ENCODE results near the gene NPSR1. TPM values are rescaled to one million over a fixed set of nuclear protein-coding genes. Genes with fewer than 3 reads are reported as not detected.

The NPSR1 gene
- polyA plus RNA-seq, 1 of the 3 experiments (the other 2 are of a cell fraction): not detected

DNA sequence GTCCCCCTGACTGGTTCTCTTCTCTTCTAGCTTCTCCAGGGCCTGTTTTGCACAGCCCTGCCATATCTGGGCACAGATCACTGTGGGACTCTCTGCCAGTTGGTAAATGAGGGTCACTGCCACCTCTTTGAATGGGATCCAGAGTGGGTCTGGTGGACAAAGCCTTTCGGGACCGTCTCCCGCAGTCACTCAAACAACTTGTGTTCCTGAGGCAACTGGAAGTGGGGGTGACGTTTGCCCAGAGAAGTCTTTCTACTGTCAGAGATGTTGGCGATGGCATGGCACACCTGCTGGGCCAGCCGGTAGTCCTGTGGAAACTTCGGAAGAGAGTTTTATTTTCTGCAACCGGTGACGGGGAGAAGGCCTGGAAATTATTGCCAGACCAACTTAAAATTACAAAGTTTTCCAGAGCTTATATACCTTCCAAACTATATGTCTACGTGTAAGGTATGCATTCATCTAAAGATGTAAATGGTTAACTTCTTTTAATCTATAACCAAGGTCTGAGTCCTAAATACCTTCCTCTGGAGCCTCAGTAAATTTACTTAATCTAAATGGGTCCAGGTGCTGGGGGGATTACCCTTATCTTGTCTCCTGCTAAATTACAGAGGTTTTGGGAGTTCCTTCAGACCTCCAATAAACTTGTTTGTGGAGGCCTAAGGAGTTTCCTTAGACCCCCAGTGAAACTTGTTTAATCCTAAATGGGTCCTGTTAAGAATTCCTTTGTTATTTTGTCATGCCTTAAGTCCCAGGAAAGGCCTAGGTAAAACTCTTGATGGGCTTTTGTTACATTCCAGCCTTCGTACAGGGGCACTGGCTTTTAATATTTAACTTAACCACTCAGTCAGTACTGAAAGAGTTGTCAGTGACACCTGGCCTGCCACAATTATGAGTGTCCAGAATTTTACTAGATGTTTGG is 94.0 kb downstream of the NPSR1 start:
- no peaks in the 10 kb centered on the region for H3K36me3 ChIP-seq (replicated peaks in 1 of 2; ENCODE audit: control insufficient read depth in 1 of 2, insufficient read depth in 2 of 2, low read length in 1 of 2)
- no peak for DNase-seq
- 48% methylated on average over 10 of the region's 11 CpGs for WGBS (ENCODE audit: low lambda C conversion rate)
- H3K79me2 ChIP-seq (ENCODE audit: insufficient read depth): no peaks in the 10 kb centered on the region
- no peak overlapping the region for H3K9ac ChIP-seq
- no peak overlapping the region for H2AFZ ChIP-seq (ENCODE audit: low read depth)
- no peak overlapping the region for H3K4me2 ChIP-seq
- TF ChIP-seq FOSL2 (IDR thresholded peaks at IDR 0.05; ENCODE audit: borderline replicate concordance, low read depth) (no peak), RCOR1 (IDR thresholded peaks at IDR 0.05; ENCODE audit: low read length) (no peak)
- TF ChIP-seq, protein P1, sequence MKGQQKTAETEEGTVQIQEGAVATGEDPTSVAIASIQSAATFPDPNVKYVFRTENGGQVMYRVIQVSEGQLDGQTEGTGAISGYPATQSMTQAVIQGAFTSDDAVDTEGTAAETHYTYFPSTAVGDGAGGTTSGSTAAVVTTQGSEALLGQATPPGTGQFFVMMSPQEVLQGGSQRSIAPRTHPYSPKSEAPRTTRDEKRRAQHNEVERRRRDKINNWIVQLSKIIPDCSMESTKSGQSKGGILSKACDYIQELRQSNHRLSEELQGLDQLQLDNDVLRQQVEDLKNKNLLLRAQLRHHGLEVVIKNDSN (IDR thresholded peaks at IDR 0.05; ENCODE audit: borderline replicate concordance, low read depth): no peak
- TF ChIP-seq, protein P2, sequence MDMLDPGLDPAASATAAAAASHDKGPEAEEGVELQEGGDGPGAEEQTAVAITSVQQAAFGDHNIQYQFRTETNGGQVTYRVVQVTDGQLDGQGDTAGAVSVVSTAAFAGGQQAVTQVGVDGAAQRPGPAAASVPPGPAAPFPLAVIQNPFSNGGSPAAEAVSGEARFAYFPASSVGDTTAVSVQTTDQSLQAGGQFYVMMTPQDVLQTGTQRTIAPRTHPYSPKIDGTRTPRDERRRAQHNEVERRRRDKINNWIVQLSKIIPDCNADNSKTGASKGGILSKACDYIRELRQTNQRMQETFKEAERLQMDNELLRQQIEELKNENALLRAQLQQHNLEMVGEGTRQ (IDR thresholded peaks at IDR 0.05; ENCODE audit: borderline replicate concordance, low read depth, low read length): no peak
- ChIA-PET POLR2A (no interaction called here), CTCF (no interaction called here)
- peaks cover 0 to 11% of the 10 kb centered on the region in 2 experiments; a peak in 2 of 4 replicates for H3K4me1 ChIP-seq (ENCODE audit: control insufficient read depth in 1 of 2, insufficient read depth in 2 of 2, low read depth in 1 of 2, low read length in 1 of 2)
- no peaks in the 10 kb centered on the region for H3K9me3 ChIP-seq
- no peaks in the 10 kb centered on the region for H4K20me1 ChIP-seq (ENCODE audit: insufficient read depth)
- H3F3A ChIP-seq (replicated peaks; ENCODE audit: insufficient read depth): no peaks in the 10 kb centered on the region
- H3K9me2 ChIP-seq: no peaks in the 10 kb centered on the region
- no peaks in the 10 kb centered on the region; the same call in 1 of the 2 replicates for H3K27me3 ChIP-seq (ENCODE audit: insufficient read depth)
- no peak overlapping the region for H3K27ac ChIP-seq (ENCODE audit: low read depth in 2 of 2, low read length in 1 of 2)
- no peak overlapping the region for H3K4me3 ChIP-seq (ENCODE audit: low read depth in 2 of 2, low read length in 1 of 2)

DNA sequence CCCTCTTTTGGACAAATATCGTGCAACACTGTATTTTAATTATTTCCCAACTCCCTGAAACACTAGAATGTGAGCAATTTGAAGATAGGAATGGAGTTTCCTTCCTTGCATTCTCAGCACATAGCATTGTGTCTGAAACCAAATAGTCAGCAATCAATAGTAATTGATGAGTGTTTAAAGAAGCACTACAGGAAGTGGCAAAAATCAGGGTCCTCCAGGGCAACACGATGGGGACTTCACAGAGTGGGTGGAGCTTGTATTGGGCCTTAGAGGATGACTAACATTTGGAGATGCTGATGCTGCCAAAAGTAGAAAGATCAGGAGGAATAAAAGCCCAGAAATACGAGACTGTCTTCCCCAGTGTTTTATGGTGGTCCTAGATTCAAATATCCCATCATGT is 94.9 kb downstream of the NPSR1 start:
- Histone ChIP-seq H3K4me2 (no peak overlapping the region), H3K4me1 (ENCODE audit: control insufficient read depth in 1 of 2, insufficient read depth in 2 of 2, low read depth in 1 of 2, low read length in 1 of 2) (peaks cover 0 to 6% of the 10 kb centered on the region in 2 experiments; a peak in 2 of 4 replicates), H3K9ac (no peak overlapping the region), H3K9me3 (no peaks in the 10 kb centered on the region), H4K20me1 (ENCODE audit: insufficient read depth) (no peaks in the 10 kb centered on the region), H3K9me2 (no peaks in the 10 kb centered on the region), H3K27ac (ENCODE audit: low read depth in 2 of 2, low read length in 1 of 2) (no peak overlapping the region), H2AFZ (ENCODE audit: low read depth) (no peak overlapping the region), H3F3A (replicated peaks; ENCODE audit: insufficient read depth) (no peaks in the 10 kb centered on the region), H3K36me3 (replicated peaks in 1 of 2; ENCODE audit: control insufficient read depth in 1 of 2, insufficient read depth in 2 of 2, low read length in 1 of 2) (no peaks in the 10 kb centered on the region), H3K27me3 (ENCODE audit: insufficient read depth) (no peaks in the 10 kb centered on the region; the same call in 1 of the 2 replicates), H3K79me2 (ENCODE audit: insufficient read depth) (no peaks in the 10 kb centered on the region), H3K4me3 (ENCODE audit: low read depth in 2 of 2, low read length in 1 of 2) (no peak overlapping the region)
- no peak for TF ChIP-seq RXRA (IDR thresholded peaks at IDR 0.05; ENCODE audit: borderline replicate concordance, low read depth)
- TF ChIP-seq, protein P1 (IDR thresholded peaks at IDR 0.05; ENCODE audit: borderline replicate concordance, low read depth): no peak
- TF ChIP-seq, protein P3, sequence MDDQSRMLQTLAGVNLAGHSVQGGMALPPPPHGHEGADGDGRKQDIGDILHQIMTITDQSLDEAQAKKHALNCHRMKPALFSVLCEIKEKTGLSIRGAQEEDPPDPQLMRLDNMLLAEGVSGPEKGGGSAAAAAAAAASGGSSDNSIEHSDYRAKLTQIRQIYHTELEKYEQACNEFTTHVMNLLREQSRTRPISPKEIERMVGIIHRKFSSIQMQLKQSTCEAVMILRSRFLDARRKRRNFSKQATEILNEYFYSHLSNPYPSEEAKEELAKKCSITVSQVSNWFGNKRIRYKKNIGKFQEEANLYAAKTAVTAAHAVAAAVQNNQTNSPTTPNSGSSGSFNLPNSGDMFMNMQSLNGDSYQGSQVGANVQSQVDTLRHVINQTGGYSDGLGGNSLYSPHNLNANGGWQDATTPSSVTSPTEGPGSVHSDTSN (IDR thresholded peaks at IDR 0.05): no peak
- TF ChIP-seq, protein P4, sequence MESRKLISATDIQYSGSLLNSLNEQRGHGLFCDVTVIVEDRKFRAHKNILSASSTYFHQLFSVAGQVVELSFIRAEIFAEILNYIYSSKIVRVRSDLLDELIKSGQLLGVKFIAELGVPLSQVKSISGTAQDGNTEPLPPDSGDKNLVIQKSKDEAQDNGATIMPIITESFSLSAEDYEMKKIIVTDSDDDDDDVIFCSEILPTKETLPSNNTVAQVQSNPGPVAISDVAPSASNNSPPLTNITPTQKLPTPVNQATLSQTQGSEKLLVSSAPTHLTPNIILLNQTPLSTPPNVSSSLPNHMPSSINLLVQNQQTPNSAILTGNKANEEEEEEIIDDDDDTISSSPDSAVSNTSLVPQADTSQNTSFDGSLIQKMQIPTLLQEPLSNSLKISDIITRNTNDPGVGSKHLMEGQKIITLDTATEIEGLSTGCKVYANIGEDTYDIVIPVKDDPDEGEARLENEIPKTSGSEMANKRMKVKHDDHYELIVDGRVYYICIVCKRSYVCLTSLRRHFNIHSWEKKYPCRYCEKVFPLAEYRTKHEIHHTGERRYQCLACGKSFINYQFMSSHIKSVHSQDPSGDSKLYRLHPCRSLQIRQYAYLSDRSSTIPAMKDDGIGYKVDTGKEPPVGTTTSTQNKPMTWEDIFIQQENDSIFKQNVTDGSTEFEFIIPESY (IDR thresholded peaks at IDR 0.05; ENCODE audit: borderline replicate concordance, low read depth): no peak
- no peak for TF ChIP-seq JUND (IDR thresholded peaks at IDR 0.05)
- TF ChIP-seq, protein P2 (IDR thresholded peaks at IDR 0.05; ENCODE audit: borderline replicate concordance, low read depth, low read length): no peak
- TF ChIP-seq RAD21 (IDR thresholded peaks at IDR 0.05; ENCODE audit: low read length): no peak
- TF ChIP-seq FOSL2 (IDR thresholded peaks at IDR 0.05; ENCODE audit: borderline replicate concordance, low read depth): no peak
- no peak for TF ChIP-seq POLR2AphosphoS5 (IDR thresholded peaks at IDR 0.05; ENCODE audit: low read depth, low read length)
- TF ChIP-seq EZH2phosphoT487 (IDR thresholded peaks at IDR 0.05; ENCODE audit: borderline replicate concordance, low read depth): no peak
- no peak for TF ChIP-seq ELF1 (IDR thresholded peaks at IDR 0.05)
- TF ChIP-seq YY1 (IDR thresholded peaks at IDR 0.05; ENCODE audit: low read depth): no peak
- TF ChIP-seq RFX5 (IDR thresholded peaks at IDR 0.05; ENCODE audit: low read length): no peak
- no peak for TF ChIP-seq CHD2 (IDR thresholded peaks at IDR 0.05; ENCODE audit: low read length, partially characterized antibody)
- TF ChIP-seq MXI1 (IDR thresholded peaks at IDR 0.05; ENCODE audit: low read depth, low read length): no peak
- TF ChIP-seq GABPA (IDR thresholded peaks at IDR 0.05; ENCODE audit: low read depth): no peak
- no peak for TF ChIP-seq NRF1 (IDR thresholded peaks at IDR 0.05; ENCODE audit: low read depth, low read length)
- DNase-seq: no peak
- POLR2A ChIA-PET: no interaction called here
- CTCF ChIA-PET: no interaction called here
- 11% methylated on average over 3 of the region's 3 CpGs for WGBS (ENCODE audit: low lambda C conversion rate)

All from SK-N-SH (cell line).